Upper lobe of left lung (tissue), 6 donors: ENCODE data around the gene ZFP30. TPM values are rescaled to one million over a fixed set of nuclear protein-coding genes. Genes with fewer than 3 reads are reported as not detected.

Source experiments
- ATAC-seq, 2 donors: fragments of 200-7000 bp; cut with Tn5 transposase; one replicate each; pipeline ENCODE4 v1.9.1; 2022; ENCODE audit warnings: mild to moderate bottlenecking in 2 of 2, moderate library complexity in 2 of 2; ENCODE audit not compliant: low FRiP score in 2 of 2
- DNase-seq, 2 donors: peaks; one replicate each; pipeline ENCODE4 v3.0.0-alpha.2; 2019 to 2020
- H3K27ac ChIP-seq, 4 donors: fragments of 200-600 bp; sonication (generic); one replicate each; pipeline ENCODE4 v1.5.1; 2016 to 2019
- H3K27me3 ChIP-seq, 4 donors: fragments of 200-600 bp; sonication (generic); one replicate each; pipeline ENCODE4 v1.5.1; 2017 to 2019
- H3K36me3 ChIP-seq, 4 donors: fragments of 200-600 bp; sonication (generic); one replicate each; pipeline ENCODE4 v1.5.1; 2016 to 2019
- H3K4me1 ChIP-seq, 4 donors: fragments of 200-600 bp; sonication (generic); one replicate each; pipeline ENCODE4 v1.5.1; 2018 to 2019
- H3K4me3 ChIP-seq, 4 donors: fragments of 200-600 bp; sonication (generic); one replicate each; pipeline ENCODE4 v1.5.1; 2017 to 2019; ENCODE audit warnings: mild to moderate bottlenecking in 2 of 4, moderate library complexity in 1 of 4
- H3K9me3 ChIP-seq, 4 donors: fragments of 200-600 bp; sonication (generic); one replicate each; pipeline ENCODE4 v1.5.1; 2018 to 2019
- CTCF ChIP-seq, 6 experiments: fragments of 450-650 bp in 4 of 6; fragments of 200-600 bp in 2 of 6; sonication (generic) in 2 of 6; IDR thresholded peaks; one replicate each; pipeline ENCODE4 v1.5.1; 2016 to 2019; ENCODE audit warnings: antibody characterized with exemption in 6 of 6
- EP300 ChIP-seq, 4 donors: sonication (generic); formaldehyde crosslinking; IDR thresholded peaks; one replicate each; pipeline ENCODE4 v1.5.1; 2017; ENCODE audit warnings: antibody characterized with exemption in 4 of 4, control low read depth in 2 of 4
- POLR2A ChIP-seq, 4 donors: fragments of 450-650 bp; IDR thresholded peaks; one replicate each; pipeline ENCODE4 v1.5.1; 2016 to 2017; ENCODE audit warnings: antibody characterized with exemption in 4 of 4, mild to moderate bottlenecking in 2 of 4
- POLR2AphosphoS5 ChIP-seq, 2 donors: sonication (generic); formaldehyde crosslinking; IDR thresholded peaks; one replicate each; pipeline ENCODE4 v1.5.1; 2017; ENCODE audit warnings: antibody characterized with exemption in 2 of 2
- WGBS, 2 donors: methylation state at CpG; one replicate each; pipeline ENCODE4 v1.1.5; 2017 to 2018; 5-methylcytosine and 5-hydroxymethylcytosine counted together
- small RNA-seq, 4 donors: library from RNA; depleted of rRNA; stranded (forward); fragments of <200 nt; gene quantifications; one replicate each; pipeline ENCODE3, GENCODE V24; 2016
- total RNA-seq, 6 donors: library from RNA; depleted of rRNA in 4 of 6; stranded (reverse); fragments of >200 nt in 4 of 6; gene quantifications; one replicate each; pipeline versions ENCODE4 v1.1.0 to v1.2.1, GENCODE V29; 2016 to 2021
- donor health status: DM: no; HTN: no; CAD: no; lungs with moderate emphysema.
- donor health status: DM: no; HTN: yes; CAD: no; lungs with severe emphysema.

Gene ZFP30
- total RNA-seq, 6 donors from 2014 or later, result 2.8 to 34.6 (median 12.3) TPM

GRCh38 chr19:37564624-37565369 lies 90.5 kb downstream of the ZFP30 start:
- Histone ChIP-seq H3K27me3 (no peaks in the 10 kb centered on the region), H3K4me3 (no peak overlapping the region), H3K9me3 (peaks cover 0 to 100% (median 62%) of the 10 kb centered on the region in 4 donors), H3K27ac (no peak overlapping the region), H3K4me1 (no peaks in the 10 kb centered on the region), H3K36me3 (peaks cover 3 to 39% (median 22%) of the 10 kb centered on the region in 4 donors)
- ATAC-seq (no peak), DNase-seq (no peak)
- WGBS, 2 donors, result 91 to 94% methylated on average over 7 of the region's 7 CpGs
- TF ChIP-seq EP300 (IDR thresholded peaks at IDR 0.05), result no peak
- TF ChIP-seq CTCF (IDR thresholded peaks at IDR 0.05), result no peak
- no peak for TF ChIP-seq POLR2AphosphoS5 (IDR thresholded peaks at IDR 0.05)
- no peak for TF ChIP-seq POLR2A (IDR thresholded peaks at IDR 0.05)

Small RNAs within 50 kb of the gene (small RNA-seq; reads per million reads assigned to genes)
- 0 reads per million in 4 donors for gene SELENOKP1

Other genes with a start within 250 kb of the ZFP30 start
- gene ZNF569, start 188.0 kb downstream of the ZFP30 start, total RNA-seq, result 1 to 10 TPM; 1.0 to 4.8 (median 2.9) TPM
- gene ZNF570, start 186.1 kb downstream of the ZFP30 start, total RNA-seq, result 1 to 10 TPM; 1.8 to 9.5 (median 5.4) TPM
- gene ZNF793, start 148.5 kb downstream of the ZFP30 start, total RNA-seq, result 1 to 10 TPM; 1.4 to 7.3 (median 3.0) TPM
- 10 to 100 TPM in 1 of 6 donors, 1 to 10 TPM in 4, under 1 TPM in 1; 0.89 to 14.6 (median 3.3) TPM for gene ZNF571, start 60.7 kb downstream of the ZFP30 start, total RNA-seq
- gene ZNF540, start 60.6 kb downstream of the ZFP30 start, total RNA-seq, result 1 to 10 TPM; 1.7 to 5.3 (median 4.0) TPM
- gene ZNF607, start 64.3 kb upstream of the ZFP30 start, total RNA-seq, result 10 to 100 TPM in 1 of 6 donors, 1 to 10 TPM in 5; 2.3 to 10.8 (median 4.8) TPM
- gene ZNF573, start 124.1 kb upstream of the ZFP30 start, total RNA-seq, result 10 to 100 TPM in 2 of 6 donors, 1 to 10 TPM in 4; 5.2 to 17.8 (median 8.5) TPM